Stimulated activated CD8-positive, alpha-beta memory T cell treated with anti-CD3 and anti-CD28 coated beads, Interleukin-4, amount 100 ng/mL, for 48 hours (primary cell): ENCODE results near the gene MTAP.

ENCODE experiments used
- DNase-seq: peaks from one replicate; pipeline ENCODE4 v3.0.0-alpha.2; 2020

MTAP gene

DNA sequence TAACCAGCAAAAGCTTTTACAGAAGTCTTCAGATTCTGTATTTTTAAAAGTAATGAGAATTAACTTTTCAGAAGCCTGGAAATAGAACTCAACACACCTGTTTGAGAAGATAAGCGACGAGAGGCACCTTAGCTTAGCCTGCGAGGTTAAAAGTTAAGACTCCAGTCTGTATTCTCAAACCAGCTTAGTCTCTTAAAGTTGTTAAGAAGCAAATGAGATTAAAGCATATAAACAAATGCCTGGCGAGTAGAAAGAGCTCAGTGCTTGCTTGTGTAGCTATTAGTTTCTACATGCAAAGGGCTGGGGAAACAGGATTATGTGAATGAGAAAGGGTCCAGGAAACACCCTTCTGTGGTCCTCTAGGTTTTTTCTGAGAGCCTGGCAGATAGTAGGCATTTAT lies 51.7 kb downstream of the MTAP start:
- no peak for DNase-seq

DNA sequence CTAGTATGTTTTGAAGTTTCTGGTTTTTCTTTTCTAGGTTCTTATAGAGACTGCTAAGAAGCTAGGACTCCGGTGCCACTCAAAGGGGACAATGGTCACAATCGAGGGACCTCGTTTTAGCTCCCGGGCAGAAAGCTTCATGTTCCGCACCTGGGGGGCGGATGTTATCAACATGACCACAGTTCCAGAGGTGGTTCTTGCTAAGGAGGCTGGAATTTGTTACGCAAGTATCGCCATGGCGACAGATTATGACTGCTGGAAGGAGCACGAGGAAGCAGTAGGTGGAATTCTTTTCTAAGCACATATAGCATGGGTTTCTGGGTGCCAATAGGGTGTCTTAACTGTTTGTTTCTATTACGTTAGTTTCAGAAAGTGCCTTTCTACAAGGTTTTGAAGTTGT lies 52.2 kb downstream of the MTAP start:
- no peak for DNase-seq

DNA sequence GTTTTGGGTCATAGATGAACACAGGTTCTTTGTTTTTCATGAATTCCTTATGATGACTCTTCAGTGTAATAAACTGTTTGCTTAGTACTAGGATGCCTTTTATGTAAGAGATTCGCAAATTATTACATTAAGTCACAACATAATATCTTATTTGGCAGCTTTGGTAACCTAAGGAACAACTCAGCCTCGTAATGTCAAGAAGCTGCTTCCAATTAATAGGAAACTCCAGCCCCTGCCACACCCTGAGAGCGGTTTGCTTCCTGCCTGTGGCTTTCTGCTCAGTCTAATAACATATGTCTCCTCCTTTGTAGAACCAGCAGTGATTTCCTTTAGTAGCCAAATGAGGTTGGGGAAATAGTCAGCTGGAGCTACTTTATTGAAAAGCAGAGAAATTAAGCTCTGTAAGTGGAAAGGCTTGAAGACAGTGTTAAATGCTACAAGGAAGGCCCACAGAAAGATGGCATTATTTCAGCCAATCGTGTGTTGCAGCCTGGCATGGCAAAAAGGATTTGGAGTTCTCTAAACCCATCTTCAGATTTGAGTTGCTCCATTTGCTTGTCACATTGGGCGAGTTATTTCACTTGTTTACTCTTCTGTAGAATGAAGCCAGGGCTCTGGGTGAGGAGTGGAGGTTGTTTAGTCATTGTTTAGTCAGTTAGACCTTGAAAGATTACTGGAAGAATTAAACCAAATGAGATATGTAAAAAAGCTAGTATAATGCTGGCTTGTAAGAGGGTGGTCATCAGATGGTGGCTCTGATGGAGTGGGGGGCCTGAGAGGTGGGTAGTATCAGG lies 54.1 kb downstream of the MTAP start:
- no peak for DNase-seq

DNA sequence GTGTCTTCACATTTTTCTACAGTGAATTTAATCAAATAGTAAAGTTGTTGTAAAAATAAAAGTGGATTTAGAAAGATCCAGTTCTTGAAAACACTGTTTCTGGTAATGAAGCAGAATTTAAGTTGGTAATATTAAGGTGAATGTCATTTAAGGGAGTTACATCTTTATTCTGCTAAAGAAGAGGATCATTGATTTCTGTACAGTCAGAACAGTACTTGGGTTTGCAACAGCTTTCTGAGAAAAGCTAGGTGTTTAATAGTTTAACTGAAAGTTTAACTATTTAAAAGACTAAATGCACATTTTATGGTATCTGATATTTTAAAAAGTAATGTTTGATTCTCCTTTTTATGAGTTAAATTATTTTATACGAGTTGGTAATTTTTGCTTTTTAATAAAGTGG lies 60.4 kb downstream of the MTAP start:
- no peak for DNase-seq

DNA sequence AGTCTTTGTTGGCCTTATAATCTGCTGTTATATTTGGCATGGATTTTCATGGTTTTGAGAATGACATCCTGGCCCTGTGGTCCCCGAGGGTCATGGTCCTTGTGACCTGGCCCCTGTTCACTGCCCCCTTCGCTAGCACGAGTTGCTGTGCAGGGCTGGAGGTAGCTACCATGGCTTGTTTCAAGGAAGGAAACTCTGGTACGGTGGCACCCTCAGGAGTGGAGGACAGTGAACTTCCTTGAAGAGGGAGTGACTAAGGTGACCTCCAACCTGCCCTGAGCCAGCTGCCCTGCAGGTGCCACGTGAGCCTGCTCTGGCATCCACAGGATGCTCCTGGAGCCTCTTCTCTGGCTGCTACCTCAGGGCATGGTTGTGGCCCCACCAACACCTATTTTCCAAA lies 62.1 kb downstream of the MTAP start:
- no peak for DNase-seq

DNA sequence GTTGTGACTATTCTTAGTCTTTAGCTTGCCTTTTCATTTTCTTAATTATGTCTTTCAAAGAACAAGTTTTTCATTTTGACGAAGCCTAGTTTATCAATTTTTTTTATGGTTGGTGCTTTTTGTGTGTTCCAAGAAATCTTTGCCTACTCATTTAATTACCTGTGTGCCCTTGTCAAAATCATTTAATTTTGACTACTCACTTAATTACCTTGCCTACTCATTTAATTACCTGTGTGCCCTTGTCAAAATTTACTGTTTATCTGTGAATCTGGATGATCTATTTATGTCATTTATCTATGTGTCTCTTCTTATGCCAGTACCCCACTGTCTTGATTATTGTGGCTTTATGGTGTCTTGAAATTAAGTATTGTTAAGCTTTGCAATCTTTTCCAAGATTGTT lies 63.9 kb downstream of the MTAP start:
- no peak for DNase-seq

DNA sequence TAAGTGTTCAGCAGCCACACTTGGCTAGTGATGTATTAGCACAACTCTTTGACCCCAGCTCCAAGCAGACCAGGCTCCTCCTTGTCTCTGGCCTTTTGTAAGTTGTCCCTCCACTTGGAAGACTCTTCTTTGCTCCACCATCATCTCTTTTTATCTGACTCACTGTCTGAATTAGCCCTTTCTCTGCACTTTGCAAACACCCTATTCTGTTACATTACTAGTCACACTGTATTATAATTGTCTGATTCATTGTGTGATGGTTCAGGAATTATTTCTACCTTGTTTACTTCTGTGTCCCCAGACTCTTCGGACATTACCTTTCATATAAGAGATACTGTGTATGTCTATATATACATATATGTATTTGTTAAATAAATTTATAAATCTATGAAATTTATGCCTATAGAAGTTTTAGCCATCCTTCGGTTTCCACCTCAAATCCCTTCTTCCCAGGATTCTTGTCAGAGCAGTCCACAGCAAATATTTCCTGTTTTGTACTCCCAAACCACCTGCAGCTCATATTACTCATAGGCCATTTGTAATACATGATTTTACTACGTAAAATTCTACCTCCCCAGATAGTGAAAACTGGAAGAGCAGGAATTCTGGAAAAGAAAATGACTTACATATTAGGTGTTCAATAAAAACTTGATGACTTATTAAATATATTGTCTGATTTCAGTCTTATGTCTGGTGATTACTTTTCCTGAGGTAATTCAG lies 69.0 kb downstream of the MTAP start:
- no peak for DNase-seq

DNA sequence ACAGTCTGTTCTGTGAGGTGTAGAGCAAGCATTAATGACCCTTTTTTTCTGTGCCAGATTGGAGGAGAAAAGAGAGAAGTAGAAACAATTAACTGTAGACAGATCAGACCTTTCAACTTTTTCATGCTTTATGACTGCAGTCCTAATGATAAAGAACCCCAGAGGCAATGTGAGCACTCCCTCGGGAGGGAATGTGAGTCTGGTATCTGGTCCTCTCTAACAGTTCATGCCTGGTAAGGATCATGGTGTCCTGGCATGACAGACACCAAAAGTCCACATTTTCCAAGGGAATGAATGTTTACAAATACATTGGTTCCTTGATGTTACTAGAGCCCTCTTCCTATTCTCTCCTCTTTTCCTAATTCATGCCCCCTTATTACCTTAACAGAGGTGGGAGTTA lies 70.3 kb downstream of the MTAP start:
- no peak for DNase-seq

DNA sequence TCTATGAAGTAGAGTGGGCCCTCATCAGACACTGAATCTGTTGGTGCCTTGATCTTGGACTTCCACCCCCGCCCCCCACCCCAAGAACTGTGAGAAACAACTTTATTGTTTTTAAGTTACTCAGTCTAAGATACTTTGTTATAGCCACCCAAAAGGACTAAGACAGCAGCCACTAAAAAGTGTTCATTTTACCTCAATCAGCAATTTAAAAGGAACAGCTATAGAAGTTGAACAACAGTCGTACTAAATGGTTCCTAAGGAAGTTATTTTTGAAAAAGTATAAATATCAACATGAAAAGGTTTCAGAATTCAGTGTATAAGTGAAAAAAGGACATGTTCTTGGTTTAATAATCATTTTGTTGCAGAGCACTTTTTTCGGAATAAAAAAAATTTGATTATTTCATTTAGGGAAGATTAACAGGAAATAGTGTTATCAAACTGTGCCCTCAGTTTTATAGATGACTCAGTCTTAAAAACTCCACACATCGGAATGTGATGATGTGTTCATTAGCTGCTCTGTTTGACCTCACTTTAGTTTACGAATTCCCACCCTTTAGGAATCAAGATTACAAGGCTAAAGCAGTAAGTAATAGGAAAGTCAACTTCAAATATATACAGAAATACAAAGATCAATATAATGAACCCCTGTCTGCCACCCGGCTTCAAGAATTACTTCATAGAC lies 71.2 kb downstream of the MTAP start:
- DNase-seq, result no peak

DNA sequence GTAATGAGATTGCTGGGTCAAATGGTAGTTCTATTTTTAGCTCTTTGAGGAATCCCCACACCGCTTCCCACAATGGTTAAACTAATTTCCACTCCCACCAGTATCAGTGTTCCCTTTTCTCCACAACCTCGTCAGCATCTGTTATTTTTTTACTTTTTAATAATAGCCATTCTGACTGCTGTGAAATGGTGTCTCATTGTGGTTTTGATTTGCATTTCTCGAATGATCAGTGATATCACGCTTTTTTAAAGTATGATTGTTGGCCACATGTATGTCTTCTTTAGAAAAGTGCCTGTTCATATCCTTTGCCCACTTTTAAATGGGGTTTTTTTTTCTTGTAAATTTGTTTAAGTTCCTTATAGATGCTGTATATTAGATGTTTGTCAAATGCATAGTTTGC lies 73.5 kb downstream of the MTAP start:
- no peak for DNase-seq

DNA sequence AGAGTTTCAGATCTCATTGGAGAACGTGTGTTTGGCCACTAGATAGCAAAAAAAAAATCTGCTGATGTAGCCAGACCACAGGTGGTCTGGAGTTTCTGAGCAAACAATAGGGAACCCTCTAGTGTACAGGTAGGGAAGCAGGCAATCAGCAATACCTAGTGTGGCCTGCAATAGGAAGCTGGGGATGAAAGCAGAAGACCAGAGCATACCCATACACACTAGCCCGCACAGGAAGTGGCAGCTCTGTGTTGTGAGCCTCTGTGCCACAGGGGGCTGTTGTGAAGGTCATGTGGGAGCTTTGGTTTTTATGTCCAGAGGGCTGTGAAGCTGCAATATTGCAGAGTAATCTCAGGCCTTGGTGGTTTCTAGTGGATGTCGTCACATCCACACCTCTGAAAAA lies 81.2 kb downstream of the MTAP start:
- peak; percentile 25 for DNase-seq

DNA sequence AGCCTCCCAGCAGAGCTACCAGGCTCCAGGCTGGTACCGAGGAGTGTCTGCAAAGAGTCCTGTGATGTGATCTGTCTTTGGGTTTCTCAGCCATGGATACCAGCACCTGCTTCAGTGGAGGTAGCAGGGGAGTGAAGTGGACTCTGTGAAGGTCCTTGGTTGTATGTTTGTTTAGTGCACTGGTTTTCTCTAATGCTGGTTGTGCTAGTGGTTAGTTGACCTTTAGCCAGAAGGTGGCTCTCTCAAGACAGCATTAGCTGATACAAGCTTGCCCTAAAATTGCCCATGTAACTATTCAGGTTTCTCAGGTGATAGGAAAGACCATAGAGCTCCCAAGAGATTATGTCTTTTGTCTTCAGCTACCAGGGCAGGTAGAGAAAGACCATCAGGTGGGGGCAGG lies 87.2 kb downstream of the MTAP start:
- no peak for DNase-seq

DNA sequence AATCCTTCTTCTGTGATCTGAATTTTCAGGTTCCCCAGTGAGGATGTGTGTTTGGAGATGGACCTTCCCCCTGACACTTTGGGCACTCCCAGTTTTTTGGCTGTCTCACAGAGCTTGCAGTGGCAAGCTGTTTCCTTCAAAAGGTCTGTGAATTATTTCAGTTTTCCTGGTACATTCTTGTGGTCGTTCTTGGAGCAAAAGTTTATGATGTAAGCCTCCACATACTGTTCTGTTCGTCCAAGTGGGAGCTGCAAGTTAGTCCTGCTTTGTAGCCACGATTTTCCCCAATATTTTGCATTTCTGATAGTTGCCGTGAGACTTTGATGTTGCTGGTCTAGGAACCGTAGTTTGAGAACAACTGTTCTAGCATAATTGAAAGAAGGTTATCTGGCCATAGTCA lies 88.3 kb downstream of the MTAP start:
- DNase-seq, result no peak

DNA sequence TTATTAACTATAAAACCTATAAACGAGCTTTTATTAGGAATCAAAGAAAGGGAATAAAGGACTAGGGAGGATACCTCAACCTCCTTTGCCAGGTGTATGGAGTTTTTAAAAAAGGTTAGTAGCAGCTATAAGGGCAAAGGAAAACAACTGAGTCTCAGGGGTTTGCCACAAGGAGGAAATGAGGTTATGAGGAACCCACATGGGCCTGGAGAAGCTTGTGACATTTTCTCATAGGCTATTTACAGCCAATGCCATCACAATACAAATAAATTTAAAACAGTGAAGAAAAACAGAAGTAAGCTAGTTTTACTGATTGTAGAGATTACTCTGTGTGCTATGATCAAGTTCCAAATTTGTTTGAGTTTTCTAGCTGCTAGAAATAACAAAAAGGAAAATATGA lies 99.1 kb downstream of the MTAP start:
- no peak for DNase-seq

DNA sequence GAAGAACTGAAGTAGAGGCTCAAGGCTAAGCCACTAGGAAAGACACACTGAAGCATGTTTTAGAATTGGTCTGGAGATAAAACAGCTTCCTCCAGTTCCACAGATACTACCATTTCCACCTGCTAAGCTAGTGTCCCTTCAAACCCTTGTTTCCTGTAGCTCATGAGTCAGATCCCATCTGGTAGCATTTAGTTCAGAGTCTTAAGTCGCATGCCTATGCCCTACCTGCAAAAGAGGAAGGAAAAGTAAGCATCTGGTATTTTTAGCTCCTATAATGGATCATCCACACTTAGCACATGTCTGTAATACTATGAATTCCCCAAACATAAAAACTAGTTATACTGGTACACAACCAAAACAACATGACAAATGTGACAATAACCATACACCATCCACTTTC lies 99.7 kb downstream of the MTAP start:
- DNase-seq, result no peak

DNA sequence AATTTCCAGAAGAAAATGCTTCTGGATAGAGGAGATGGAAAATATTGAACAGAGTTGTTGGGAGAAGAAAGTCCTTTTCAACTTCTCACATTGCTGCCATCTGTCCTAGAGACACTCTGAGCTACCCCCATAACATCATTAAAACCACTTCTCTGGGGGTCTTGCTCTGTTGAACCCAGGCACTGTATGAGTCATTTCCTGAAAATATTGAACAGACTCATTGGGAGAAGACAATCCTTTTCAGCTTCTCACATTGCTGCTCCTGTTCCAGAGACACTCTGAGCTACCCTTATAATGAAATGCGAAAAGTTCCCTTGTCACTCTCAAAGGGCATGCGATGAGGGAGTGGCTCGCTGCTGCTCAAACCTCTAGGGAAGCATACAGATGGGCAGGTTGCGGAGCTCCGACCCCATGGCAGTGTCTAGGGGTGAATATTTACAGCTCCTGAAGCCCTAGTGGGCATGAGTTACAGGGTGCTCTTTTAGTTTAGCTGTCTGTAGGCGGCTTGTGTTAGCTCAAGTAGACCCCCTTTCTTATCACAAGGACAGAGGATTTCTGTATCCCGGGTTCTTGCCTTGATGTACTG lies 101.0 kb downstream of the MTAP start:
- DNase-seq, result no peak

DNA sequence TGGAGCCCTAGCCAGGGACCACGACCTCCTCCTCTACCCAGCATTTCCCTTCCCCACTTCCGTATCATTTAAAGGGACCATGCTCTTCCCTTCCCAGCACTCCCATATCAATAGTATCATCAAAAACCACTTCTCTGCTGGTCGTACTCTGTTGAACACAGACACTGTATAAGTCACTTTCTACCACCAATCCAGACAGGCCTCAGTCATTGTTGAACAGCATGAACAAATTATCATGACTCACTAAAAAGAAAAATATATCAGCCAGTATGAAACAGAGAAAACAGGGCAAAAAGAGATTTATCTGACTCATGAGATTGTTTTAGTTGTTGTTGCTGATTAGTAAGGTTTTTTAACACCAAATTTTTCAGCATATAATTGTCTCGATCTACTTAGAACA lies 101.9 kb downstream of the MTAP start:
- DNase-seq, result no peak

DNA sequence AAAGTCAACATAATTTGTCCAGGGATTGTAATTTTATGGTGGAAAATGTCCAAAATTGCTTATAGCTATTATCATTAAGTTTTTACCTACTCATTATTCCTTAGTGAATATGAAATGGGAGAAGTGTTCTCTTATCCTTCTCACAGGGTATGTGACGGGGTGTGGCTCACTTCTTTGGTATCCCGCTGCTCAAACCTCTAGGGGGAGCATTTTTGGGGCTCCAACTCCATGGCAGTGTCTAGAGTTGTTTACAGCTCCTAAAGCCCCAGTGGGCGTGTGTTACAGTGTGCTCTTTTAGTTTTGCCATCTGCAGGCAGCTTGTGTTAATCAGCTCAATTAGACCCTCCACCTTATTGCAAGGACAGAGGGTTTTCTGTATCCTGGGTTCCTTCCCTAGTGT lies 102.3 kb downstream of the MTAP start:
- no peak for DNase-seq

DNA sequence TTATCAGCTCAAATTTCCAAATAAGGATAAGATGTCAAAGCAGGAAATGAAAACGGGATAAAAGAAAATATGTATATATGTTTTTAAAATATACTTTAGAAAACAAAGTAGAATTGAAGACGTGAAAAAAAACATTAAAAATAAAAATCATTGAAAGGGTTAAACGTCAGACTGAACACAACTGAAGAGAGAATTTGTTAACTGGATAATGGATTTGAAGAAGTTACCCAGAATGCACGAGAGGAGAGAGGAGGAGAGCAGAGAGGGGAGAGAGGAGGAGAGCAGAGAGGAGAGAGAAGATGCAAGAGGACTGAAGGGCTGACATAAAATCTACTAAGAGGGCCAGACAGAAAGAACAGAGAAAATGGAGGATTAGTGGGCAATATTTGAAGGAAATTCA lies 103.8 kb downstream of the MTAP start:
- DNase-seq, result no peak

DNA sequence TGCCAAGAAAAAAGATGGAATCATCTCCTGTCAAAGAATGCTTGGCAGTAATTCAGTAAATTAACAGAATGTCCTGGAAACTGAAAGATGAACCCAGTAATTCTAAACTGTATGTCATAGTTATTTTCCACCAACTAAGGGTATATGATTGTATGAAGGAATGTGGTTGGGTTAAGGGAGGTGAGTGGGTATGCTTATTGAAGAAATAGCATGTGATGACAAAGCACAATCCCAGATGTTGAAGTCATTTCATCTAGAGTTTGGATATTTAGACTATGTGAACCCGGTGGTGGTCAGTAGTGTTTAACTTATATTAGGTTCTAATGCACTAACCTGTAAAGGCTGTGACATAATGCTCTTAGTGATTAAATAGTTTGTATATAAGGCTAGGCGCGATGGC lies 104.4 kb downstream of the MTAP start:
- no peak for DNase-seq

DNA sequence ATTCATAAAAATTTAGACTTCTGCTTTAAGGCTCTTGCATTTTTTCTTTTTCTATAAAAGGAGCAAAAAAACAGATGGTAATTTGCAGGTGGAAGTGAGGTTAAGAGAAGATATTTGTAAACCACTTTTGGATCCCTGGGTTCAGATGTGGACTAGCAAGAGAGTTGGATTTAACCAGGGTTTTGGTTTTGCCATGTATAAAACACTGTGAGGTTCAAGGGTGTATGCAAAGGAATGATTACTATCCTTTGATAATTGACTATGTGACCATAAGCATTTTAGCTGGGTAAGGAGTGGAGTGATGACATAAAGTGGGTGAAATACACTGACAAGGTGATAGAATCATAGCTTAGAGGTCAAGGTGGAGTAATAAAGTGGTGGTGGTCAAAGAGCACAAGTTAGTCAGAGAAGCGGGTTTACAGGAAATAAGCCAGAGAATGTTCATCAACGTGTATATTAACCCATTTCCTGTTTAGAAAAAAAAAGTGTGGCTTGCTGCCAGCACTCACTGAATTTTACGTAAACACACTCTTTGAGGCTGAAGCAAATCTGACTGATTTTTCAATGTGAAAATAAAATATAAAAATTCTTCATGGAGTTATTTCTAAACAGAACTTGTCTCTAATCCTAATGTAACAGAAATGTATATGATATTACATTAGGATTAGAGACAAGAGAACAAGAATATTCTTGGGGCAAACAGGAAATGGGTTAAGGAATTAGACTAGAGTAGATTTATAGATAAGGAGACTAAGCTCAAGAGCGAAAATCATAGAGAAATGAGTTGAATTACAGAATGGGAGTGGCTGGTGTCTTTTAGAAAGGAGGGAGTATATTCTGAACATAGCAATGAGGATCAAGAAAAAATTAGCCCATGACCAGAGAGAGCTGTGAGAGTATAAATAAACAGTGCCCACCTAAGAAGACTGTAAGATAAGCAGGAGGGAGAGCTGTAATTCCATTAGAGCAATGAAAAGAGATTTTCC lies 117.2 kb downstream of the MTAP start:
- DNase-seq, result no peak

DNA sequence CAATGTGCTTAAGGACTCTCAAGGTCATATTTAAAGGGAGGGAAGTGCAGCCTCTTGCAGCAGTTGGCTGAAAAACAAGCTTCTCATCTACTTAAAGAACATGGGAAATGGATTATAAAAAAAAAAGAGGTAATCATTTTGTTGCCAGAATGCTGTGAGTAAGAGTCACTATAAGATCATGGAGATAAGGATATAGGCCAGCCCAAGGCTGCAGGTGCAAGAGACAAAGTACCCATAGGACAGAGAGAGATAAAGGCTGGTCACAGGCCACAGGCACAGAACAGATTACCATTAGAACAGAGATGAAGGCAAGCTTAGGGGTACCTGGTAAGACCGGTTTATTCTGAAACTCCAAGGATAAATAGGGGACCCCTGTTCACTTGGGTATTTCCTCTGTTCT lies 121.3 kb downstream of the MTAP start:
- DNase-seq, result no peak

DNA sequence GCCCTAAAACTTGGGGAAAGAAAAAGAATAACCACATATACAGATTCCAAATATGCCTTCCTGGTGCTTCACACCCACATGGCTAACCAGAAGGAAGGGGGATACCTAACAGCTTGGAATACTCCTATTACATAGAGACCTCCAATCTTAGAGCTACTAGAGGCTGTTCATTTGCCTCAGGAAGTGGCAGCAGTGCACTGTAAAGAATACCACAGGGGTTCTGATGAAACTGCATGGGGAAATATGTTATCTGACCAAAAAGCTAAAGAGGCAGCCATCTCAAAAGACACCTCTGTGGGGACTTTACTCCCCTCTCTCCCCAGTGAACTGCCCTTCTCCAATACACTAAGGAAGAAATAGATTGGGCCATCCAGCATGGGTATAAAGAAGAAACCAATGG lies 125.3 kb downstream of the MTAP start:
- DNase-seq, result no peak
